GM19043 (cell line): ENCODE data around the gene TRIM46.

Experiments used
- ATAC-seq: cut with Tn5 transposase; IDR thresholded peaks from one replicate; pipeline ENCODE4 v1.9.1; 2021; ENCODE audit warnings: low read depth; ENCODE audit not compliant: unreplicated experiment

Gene TRIM46, protein sequence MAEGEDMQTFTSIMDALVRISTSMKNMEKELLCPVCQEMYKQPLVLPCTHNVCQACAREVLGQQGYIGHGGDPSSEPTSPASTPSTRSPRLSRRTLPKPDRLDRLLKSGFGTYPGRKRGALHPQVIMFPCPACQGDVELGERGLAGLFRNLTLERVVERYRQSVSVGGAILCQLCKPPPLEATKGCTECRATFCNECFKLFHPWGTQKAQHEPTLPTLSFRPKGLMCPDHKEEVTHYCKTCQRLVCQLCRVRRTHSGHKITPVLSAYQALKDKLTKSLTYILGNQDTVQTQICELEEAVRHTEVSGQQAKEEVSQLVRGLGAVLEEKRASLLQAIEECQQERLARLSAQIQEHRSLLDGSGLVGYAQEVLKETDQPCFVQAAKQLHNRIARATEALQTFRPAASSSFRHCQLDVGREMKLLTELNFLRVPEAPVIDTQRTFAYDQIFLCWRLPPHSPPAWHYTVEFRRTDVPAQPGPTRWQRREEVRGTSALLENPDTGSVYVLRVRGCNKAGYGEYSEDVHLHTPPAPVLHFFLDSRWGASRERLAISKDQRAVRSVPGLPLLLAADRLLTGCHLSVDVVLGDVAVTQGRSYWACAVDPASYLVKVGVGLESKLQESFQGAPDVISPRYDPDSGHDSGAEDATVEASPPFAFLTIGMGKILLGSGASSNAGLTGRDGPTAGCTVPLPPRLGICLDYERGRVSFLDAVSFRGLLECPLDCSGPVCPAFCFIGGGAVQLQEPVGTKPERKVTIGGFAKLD

DNA sequence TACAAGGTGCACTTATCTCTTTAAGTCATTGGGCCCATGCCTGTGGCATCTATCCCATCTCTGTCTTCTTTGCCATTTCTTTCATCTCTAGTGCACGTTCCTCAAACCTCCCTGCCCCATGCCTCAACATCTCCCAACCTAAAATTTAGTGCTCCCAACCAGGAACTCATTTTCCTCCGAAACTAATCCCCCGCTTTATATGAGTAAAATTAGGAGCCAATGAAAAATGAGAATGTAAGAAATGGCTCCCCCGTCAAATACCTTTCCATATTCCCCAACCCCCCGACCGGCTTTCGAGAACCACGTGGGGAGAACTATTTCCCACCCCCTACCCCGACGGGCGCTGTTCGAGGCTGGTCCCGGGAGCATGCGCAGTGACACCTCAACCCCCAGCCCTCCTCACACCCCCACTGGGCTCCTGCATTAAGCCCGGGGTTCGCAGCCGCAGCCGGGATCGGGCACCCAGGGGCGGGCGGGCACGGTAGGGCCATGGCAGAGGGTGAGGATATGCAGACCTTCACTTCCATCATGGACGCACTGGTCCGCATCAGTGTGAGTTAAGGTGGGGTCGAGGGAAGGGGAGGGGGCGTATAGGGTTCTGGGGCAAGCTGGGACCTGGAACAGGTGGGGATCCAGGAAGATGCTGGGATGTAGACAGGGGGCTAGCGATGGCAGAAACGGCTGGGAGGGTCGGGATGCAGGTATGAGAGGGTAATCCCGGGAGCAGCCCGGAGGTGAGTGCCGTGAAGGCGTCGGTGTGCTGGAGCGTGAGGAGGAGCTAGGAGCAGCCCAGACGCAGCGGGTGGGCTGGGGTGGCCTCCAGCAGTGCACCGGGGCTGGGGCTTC is at the start of gene TRIM46:
Gene TRIM46, plus strand, starts transcription at position 372 of the 846 bp plus-strand sequence. Its CDS starts 118 bp downstream, at position 490.
- no peak for ATAC-seq

DNA sequence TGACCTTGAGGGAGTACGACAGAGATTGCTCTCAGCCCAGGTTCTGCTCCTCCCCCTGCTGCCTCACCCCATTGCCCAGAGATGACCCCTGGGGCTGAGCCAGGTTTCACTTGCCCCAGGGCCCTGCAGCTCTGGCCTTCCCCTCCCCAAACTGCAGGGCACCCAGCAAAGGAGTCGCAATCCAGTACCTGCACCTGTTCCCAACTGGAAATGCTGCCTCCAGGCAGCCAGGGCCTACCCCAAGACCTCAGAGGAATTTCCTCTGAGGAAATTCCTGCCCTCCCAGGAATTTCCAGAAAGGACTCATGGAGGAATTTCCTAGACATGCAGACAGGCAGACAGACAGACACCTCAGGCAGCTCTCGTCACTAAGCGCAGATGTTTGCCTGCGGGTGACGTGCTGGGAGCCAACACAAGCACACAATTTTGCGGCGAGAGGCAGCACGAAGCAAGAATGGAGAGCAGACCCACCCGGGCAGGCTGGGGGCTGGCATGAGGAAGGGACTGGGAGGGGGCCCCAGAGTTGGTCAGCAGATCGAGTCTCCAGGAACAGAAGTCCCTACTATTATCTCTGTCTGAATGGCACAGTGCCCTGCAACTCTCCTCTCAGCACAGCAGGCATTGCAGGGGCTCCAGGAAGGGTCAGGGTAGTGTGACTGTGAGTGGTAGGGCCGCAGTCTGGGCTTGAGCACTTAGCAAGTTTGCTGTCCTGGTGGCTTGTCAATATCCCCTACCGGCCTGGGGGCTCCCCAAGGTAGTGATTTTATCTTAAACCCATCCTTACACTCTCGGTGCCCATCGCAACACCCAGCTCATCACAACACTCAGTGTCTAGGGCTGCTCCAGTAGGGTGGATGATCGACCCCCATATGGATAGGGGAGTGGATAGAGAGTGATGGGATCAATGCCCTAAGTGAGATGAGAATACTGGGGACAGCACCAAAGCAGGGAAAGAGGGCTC is 48.9 kb upstream of the TRIM46 start:
- no peak for ATAC-seq

DNA sequence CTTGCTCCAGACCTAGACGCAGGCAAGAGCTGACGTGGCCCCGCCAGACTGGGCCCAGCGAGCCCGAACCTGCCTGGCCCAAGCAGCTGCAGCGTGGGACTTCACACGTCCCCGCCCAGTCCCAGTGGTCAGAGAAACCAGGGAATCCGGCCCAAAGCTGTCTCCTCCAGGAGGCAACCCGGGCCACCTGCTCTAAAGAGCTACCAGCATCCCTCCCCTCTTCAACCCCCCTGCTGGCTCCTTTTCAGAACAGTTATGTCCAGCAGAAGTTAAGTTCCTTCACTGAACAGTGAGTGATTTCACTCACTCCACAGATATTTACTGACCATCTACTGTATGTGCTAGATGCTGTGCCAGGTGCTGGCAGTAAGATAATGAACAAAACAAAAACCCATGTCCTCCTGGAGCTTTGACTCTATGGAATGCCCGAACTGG is 48.1 kb upstream of the TRIM46 start:
- no peak for ATAC-seq

- ATAC-seq = no peak
These were observed 47.6 kb upstream of the TRIM46 start for GRCh38 chr1:155125946-155126555.

GRCh38 chr1:155126556-155127104 is 47.0 kb upstream of the TRIM46 start:
- no peak for ATAC-seq

DNA sequence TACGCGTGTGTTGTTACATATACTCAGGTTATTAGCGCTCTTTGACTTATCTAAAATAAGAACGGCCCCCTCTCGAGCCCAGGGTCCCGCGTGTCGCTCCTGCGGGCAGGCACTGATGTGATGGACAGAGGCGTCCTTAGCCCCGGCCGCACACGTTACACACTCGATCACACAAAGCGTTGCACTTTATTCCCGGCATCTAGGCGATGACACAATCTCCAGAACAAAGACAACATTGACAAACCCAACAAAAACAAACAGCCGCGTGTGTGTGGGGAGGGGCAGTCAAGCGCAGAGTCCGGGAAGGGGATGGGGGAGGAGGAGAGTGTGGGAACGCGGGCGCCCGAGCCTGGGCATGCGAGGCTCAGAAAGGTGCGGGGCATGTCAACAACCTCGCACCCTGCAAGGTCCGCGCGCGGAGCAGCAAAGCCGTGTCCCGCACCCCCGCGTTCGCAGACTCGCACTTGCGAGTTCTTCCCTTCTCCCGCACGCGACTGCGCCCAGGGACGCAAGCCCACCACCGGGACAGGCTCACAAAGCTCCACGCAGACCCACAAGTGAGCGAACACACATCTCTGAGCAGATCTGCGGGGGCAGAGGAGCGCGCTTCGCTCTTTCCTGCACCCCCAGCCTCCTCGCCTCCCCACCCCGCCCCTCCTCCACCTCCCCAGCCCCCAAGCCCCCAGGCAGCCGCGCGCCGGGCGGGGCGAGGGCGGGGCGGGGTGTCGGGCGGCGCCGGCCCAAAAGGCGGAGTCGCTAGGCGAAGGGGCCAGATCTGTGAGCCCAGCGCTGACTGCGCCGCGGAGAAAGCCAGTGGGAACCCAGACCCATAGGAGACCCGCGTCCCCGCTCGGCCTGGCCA is 46.3 kb upstream of the TRIM46 start, which contains the start of gene EFNA1:
Gene EFNA1, plus strand, starts transcription at position 772 of the 862 bp plus-strand sequence. CDS start 102 bp downstream, outside the sequence.
- no peak for ATAC-seq

GRCh38 chr1:155127967-155128754 is 45.5 kb upstream of the TRIM46 start:
- ATAC-seq = no peak

DNA sequence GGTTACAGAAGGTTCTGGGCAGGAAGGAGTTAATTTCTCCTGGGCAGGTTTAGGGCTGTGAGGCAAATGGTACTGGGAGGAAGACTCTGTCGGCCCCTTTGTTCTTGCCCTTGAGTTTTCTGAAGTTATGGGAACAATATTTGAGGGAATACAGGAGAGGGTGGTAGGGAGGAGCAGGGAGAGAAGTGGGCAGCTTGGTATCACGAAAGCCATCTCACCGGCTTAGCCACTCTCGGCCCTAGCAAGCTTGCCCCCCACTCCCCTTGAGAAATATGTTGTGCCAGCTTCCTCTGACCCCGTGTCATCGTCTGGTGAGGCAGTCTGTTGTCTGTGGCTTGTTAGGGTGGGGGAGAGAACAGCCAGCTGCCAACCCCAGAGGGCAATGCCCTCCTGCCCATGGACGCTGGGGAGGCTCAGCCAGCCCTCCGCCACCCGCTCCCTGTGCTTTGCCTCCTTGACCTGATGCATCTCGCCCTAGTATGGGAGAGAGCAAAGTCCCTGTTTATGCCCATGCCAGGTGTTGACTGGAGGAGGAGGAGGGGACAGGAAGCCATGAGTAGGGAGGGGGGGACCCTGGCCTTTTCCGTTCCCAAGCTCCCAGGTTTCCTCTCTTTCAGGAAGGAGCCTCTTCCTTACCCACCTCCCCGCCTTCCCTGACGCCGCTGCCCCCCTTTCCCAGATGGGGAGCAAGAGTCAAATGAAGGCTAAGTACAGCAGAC is 44.7 kb upstream of the TRIM46 start:
- no peak for ATAC-seq

DNA sequence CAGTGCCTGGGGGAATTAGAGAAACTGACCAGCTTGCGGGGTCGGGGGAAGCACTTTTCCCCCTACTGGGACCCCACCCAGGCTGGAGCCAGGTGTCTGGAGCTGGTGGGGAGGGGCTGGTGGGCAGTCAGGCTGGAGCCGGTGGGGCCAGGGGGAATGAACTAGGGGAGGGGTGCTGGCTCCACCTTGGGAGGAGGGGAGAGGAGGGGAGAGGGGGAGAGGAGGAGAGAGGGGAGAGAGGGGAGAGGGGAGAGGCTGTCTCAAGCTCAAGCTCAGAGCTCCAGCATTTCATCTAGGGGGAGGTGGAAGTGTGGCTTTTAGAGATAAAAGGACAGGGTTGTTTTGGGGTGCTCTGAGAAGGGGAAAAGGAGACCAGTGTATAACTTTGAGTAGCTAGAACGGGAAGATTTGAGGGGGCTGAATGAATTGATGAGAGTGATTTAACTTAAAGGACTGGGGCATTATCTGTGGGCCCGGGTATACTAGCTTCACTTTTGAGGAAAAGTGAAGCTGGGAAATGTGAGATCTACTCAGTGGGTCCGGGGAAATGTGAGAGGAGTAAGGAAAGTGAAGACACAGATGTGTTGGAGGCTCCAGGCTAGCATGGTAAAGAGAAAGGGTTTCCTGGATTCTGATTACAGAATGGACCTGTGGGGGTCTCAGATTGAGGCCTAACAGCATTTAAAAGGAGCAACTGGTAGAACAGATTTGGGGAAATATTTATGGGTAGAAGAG is 43.2 kb upstream of the TRIM46 start:
- no peak for ATAC-seq

- ATAC-seq = no peak
These were observed 42.4 kb upstream of the TRIM46 start for GRCh38 chr1:155131285-155131684.

DNA sequence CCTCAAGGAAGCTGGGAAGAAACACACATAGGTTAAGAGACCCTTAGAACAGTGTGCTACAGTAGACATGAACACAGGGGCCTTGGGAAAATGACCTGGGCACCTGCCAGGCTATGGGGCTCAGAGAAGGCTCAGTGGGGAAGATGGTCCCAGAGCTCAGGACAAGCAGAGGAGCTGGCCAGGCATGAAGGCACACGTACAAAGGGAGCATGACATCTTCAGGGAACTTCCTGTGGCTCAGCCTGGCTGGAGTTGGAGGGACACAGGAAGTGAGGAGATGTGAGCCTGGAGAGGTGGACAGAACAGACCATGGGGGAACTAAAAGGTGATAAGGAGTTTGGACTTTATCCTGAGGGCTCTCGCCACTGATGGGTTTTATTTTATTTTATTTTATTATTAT is 41.8 kb upstream of the TRIM46 start:
- no peak for ATAC-seq

GRCh38 chr1:155133799-155134281 is 39.8 kb upstream of the TRIM46 start:
- no peak for ATAC-seq

- no peak for ATAC-seq
These were observed 39.3 kb upstream of the TRIM46 start for GRCh38 chr1:155134322-155134721.

GRCh38 chr1:155134880-155135414 is 38.7 kb upstream of the TRIM46 start:
- no peak for ATAC-seq

DNA sequence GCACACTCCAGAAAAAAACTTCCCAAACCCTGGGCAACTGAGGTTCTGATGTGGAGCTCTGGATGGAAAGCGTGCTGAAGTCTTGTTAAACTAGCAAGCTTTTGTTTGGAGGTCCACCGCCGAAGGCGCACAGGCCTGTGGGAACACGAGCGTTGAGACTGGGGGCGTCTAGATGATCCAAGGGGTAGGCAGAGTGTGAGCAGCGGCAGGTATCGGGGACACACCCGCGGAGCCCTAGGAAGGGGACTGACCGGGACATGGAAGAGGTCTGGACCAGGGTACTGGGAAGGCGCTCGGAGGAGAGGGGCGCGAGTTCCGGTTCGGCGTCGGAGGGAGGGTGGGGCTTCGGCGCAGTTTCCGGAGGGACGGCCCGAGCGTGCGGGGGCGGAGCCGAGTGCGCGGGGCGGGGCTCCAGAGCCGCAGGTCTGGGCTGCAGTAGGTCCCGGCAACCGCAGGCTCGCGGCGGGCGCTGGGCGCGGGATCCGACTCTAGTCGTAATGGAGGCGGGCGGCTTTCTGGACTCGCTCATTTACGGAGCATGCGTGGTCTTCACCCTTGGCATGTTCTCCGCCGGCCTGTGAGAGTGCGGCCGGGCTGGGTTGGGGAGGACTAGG is 38.1 kb upstream of the TRIM46 start, which contains the start of gene SLC50A1:
Gene SLC50A1, plus strand, starts transcription at position 438 of the 614 bp plus-strand sequence. Its CDS starts 60 bp downstream, at position 498.
- peak; percentile 73 for ATAC-seq
